ENCODE results near the gene CD300LF. TPM values are rescaled to one million over a fixed set of nuclear protein-coding genes. Genes with fewer than 3 reads are reported as not detected.

Gene CD300LF
- total RNA-seq, 1 experiment from 2014 or later = not detected

GRCh38 chr17:74649909-74650308, 62.8 kb downstream of the CD300LF start:
- no peak overlapping the region for H4K8ac ChIP-seq (replicated peaks; ENCODE audit: insufficient read length, low read depth, low read length)
- H4K5ac ChIP-seq (ENCODE audit: insufficient read length, low read depth, low read length) = no peak overlapping the region
- H3K4me2 ChIP-seq (ENCODE audit: insufficient read depth, insufficient read length, low read length) = no peak overlapping the region
- no peak for DNase-seq
- H3K79me2 ChIP-seq (ENCODE audit: insufficient read depth, low read length) = no peaks in the 10 kb centered on the region
- no CpG with 5 or more reads among the region's 6 CpGs for WGBS (ENCODE audit: extremely low coverage, insufficient read length, low lambda C conversion rate)
- H3K9me3 Mint-ChIP-seq = no peaks in the 10 kb centered on the region; a peak in 1 of 5 replicates
- H3K4me1 ChIP-seq (ENCODE audit: insufficient read depth, low read length) = no peaks in the 10 kb centered on the region
- no peak overlapping the region for H2AK5ac ChIP-seq (ENCODE audit: insufficient read length, low read length)
- no peaks in the 10 kb centered on the region for H4K20me1 ChIP-seq (ENCODE audit: control insufficient read depth, insufficient read depth, insufficient read length)
- no peak overlapping the region for H2BK120ac ChIP-seq (ENCODE audit: low read depth, low read length, poor library complexity, severe bottlenecking)
- H3K27me3 Mint-ChIP-seq (ENCODE audit: low read depth) = peaks cover 78% of the 10 kb centered on the region
- H3K27ac ChIP-seq (ENCODE audit: insufficient read length, low read depth, low read length) = no peak overlapping the region
- H2BK12ac ChIP-seq (ENCODE audit: insufficient read length, low read depth, low read length) = no peak overlapping the region
- H4K91ac ChIP-seq (ENCODE audit: insufficient read length, low read depth, low read length) = no peak overlapping the region
- H3K14ac ChIP-seq (ENCODE audit: insufficient read depth, low read length) = no peak overlapping the region
- H3K79me1 ChIP-seq (ENCODE audit: insufficient read depth, low read depth, low read length, poor library complexity, severe bottlenecking) = no peaks in the 10 kb centered on the region
- H2BK15ac ChIP-seq (ENCODE audit: low read depth, low read length) = no peak overlapping the region
- no peak overlapping the region for H3K9ac ChIP-seq (ENCODE audit: extremely low read depth, insufficient read length, low read length)
- H3K27me3 ChIP-seq (ENCODE audit: insufficient read depth, low read length) = no peaks in the 10 kb centered on the region; the same call in 1 of the 2 replicates
- H3K4me3 Mint-ChIP-seq = no peak overlapping the region
- H3K27ac Mint-ChIP-seq = peak overlapping the region in 1 of 3 experiments; percentile 85; a peak in 1 of 7 replicates
- no peaks in the 10 kb centered on the region for H3K23me2 ChIP-seq (ENCODE audit: insufficient read length, low read depth, low read length, poor library complexity, severe bottlenecking)
- no peak overlapping the region for H3T11ph ChIP-seq (ENCODE audit: low read length)
- no peaks in the 10 kb centered on the region for H3K36me3 Mint-ChIP-seq (ENCODE audit: insufficient read depth in 1 of 3, low read depth in 3 of 3)
- H2AFZ ChIP-seq (ENCODE audit: low read length) = no peak overlapping the region
- H2BK20ac ChIP-seq (ENCODE audit: low read depth, low read length, poor library complexity, severe bottlenecking) = no peak overlapping the region
- no peak for TF ChIP-seq CTCF (conservative IDR thresholded peaks at IDR 0.05)
- no peak overlapping the region for H3K23ac ChIP-seq (ENCODE audit: insufficient read length, low read depth, low read length)
- no peak overlapping the region for H2BK5ac ChIP-seq (ENCODE audit: insufficient read length, low read length)
- H3K9me3 ChIP-seq (ENCODE audit: control insufficient read depth, low read depth, low read length) = no peaks in the 10 kb centered on the region
- H3K18ac ChIP-seq (ENCODE audit: insufficient read length, low read depth, low read length) = no peak overlapping the region
- 0 out of 4 replicates have a peak, but pooled peaks cover 0 to 2% of the 10 kb centered on the region in 2 experiments for H3K4me1 Mint-ChIP-seq
- H3K4ac ChIP-seq (ENCODE audit: low read depth, low read length) = no peak overlapping the region
- no peak overlapping the region for H3K56ac ChIP-seq (ENCODE audit: insufficient read length, low read depth, low read length)
